ENCODE results near the gene HRH3.
A peak's percentile ranks its signal among the peaks of the same experiment; 100 is the strongest.

The HRH3 gene

DNA sequence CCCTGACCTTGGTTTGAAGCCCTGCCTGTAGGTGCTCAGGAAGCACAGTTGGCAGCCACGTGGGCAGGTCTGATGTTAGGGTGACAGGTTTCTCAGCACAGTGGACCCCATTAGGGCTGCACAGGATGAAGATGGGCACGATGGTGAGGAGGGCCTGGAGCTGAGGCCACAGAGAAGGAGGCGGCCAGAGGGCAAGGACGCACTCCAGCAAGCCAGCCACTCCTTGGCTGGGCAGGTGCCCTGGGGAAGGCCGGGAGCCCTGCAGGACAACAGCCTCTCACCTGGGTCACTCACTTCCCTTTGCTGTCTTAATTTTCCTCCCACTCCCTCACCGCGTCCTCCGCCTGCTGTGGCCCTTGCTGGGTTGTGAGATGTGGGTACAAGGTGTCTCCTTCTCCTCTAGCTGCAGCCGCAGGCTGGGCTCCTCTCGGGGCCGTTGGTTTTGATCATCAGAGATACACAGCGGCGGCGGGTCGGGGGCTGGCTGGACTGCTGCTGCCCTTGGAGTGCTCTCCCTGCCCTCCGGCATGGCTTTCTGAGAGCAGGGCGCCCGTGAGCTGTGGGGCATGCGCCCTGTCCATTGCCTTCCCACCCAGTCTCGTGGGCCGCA lies 23.9 kb upstream of the HRH3 start:
- no peak for DNase-seq

DNA sequence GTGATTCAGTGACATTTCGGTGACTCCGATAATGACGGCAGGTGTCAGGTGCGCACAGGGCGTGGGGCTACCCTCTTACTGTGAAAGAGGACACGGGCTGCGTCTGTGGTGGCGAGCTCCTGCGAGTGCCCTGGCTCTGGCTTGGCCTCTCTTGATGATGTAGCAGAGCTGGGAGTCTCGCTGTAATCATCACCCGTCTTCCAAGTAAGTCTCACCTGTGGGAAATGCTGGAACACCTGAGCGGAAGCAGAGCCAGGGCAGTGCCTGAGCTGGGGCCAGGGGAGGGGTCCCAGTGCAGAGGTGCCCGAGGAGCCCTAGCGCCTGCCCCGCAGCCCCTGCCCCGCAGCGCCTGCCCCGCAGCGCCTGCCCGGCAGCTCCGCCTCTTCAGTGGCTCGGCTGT lies 23.0 kb upstream of the HRH3 start:
- DNase-seq: no peak

GRCh38 chr20:62242176-62242575 lies 22.1 kb upstream of the HRH3 start:
- DNase-seq: no peak

- DNase-seq: no peak
Measured at GRCh38 chr20:62241506-62241905, 21.4 kb upstream of the HRH3 start.

DNA sequence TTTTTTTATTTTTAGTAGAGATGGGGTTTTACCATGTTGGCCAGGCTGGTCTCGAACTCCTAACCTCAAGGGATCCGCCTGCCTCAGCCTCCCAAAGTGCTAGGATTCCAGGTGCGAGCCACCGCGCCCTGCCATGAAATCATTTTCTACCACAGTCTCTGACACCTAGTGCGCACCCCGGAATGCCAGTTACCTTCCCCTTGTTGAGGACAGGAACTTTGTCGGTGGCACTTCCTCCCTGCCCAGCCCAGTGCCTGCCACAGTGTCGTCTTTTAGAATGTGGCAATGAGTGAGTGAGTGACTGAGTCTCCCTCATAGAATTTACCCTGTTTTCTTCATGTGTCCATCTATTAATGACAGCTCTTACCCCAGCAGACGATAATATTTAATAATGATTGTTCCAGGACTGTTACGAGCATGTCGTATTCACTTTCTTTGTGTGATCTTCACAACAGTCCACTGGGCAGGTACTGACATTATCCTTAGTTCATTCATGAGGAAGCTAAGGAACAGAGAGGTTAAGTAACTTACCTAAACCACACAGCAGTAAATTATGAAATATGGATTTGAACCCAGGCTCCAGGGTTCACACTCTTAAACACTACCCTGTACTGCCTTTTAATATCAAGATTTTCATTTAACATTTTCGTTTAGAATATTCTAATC lies 20.1 kb upstream of the HRH3 start:
- DNase-seq: no peak

DNA sequence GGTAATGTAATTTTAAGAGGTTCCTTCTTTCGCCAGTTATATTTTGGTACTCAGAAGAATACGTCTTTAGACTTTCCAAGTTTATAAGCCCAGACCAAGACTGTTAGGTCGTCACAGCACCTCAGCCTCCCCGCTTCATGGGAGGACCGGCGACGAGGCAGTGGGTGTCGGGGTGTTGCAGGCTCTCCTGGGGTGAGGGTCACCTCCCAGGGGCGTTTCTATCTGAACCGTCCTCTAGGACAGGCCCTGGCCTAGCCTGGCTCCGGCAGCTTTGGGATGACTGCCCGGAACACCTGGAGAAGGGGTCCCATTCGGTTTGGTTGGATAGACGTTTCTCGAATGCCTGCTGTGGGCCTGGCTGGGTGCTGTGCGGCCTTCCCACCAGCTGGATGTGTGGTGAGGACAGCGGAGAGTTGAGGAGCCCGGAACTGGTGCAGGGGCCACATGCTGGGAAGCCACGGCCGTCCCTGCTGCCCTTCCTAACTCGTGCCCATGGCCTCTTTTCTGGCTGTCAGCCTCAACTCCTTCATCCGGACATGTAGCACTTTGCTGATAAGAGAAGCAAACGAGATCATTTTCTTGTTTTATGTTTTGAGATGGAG lies 19.3 kb upstream of the HRH3 start:
- no peak for DNase-seq

- no peak for DNase-seq
Measured at GRCh38 chr20:62238569-62239277, 18.6 kb upstream of the HRH3 start.

DNA sequence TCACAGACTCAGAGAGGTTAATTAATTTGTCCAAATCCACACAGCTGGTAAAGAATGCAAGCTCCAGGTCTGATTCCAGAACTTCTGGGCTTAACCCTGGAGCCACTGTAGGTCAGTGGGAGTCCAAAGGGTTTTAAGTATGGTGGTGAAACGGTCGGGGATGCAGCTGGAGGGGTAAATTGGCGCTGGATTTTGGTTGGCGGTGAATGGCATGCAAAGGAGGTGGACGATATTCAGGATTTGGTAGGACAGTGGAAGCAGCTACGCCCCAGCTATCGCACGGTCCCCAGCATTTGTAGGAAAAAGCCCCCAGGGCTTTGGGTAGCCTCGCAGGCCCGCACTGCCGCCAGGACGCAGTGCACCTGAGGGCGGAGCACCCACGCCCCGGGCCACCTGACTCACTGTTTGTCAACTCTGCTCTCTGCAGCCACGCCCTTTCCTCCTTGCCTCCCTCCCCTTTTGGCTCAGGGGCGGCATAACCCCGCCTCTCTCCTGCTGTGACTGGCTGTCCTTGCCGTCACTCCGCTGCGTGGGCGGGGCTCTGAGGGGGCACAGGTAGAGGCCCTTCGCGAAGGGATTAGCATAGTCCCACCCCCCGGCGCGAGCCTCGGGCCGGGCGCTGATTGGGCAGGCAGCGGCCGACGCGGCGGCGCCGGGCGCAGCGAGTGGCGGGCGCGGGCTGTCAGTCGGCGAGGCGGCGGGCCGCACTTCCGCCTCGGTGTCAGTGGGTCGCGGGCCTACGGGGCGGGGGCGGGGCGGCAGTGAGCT lies 17.9 kb upstream of the HRH3 start, which contains the start of gene OSBPL2:
TSS of gene OSBPL2 (plus strand) at position 721 of the 768 bp plus-strand sequence. CDS start 17,664 bp downstream, outside the sequence.
- DNase-seq: peak; percentile 100

GRCh38 chr20:62237514-62237800 lies 17.4 kb upstream of the HRH3 start:
- no peak for DNase-seq

- DNase-seq: no peak
Measured at GRCh38 chr20:62236766-62237513, 16.9 kb upstream of the HRH3 start.

- no peak for DNase-seq
Measured at GRCh38 chr20:62236200-62236599, 16.1 kb upstream of the HRH3 start.

- no peak for DNase-seq
Measured at GRCh38 chr20:62235777-62236157, 15.7 kb upstream of the HRH3 start.

DNA sequence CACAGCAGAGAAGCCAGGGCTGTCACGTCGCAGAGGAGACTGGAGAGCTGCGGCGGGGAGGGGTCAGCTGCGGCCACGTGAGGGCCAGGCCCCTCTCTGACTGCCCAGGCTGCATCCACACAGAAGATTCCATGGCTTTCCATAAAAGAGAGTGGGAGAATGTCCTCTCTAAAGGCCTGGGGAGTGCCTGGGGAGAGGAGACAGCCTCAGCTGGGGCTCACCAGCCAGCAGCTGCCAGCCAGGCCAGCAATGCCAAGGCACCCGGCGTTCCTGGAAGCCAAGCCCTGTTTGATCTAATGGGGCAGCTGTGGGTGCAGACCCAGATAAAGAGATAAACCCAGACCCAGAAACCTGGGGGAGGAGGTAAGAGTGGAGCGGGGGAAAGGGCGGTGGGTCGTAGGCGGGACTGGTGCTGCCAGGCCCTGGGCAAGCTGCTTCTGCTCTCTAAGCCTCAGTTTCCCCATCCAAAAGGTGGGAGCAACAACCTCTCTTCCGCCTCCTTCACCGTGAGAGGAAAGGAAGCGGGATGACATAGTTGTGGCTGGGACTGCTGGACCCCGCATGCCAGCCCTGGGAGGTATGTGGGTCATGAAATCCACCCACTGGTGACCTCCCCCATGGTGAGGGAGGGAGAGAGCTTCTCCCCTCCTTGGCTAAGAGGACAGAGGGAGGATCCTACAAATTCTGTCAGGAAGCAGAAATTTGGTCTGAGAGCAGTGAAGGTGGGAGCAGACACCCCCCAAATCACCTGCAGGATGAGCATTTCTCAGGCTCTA lies 15.1 kb upstream of the HRH3 start:
- DNase-seq: no peak

- no peak for DNase-seq
Measured at GRCh38 chr20:62234339-62234738, 14.3 kb upstream of the HRH3 start.

DNA sequence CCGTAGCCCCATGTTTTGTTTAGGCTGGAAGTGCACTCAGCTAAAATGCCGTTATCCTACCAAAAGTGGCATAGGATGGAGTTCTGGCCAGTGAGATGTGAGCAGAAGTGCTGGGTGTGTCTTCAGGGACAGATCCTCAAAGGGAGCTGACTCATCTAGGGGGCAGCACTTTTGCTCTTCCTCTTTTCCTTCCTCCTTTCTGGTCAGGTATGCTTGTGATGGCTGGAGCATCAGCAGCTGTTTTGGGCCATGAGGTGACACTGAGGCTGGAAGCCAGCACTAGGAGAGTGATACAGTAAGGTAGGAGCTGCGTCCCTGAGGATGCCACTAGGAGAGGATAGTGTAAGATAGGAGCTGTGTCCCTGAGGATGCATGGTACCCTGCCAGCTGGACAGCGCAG lies 13.6 kb upstream of the HRH3 start:
- no peak for DNase-seq

- DNase-seq: no peak
Measured at GRCh38 chr20:62232770-62233645, 12.9 kb upstream of the HRH3 start.

DNA sequence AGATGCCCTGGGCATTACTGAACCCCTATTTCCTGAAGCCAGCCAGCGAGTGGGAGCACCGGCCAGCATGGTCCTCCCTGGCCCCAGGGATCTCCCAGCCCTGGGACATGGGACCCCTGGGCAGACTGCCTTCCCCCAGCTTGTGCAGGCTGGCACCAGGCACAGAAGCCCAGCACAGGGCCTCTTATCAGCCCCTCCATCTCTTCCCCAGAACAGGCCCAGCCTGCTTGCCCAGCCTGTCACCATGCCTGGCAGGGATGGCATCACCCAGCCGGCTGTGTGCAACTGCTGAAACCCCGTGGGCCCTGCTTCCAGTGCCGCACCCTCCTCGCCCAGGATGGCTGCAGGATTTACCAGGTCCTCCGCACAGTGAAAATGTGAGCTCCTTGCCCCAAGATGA lies 12.1 kb upstream of the HRH3 start:
- no peak for DNase-seq

- no peak for DNase-seq
Measured at GRCh38 chr20:62231292-62231691, 11.2 kb upstream of the HRH3 start.

GRCh38 chr20:62230696-62231095 lies 10.6 kb upstream of the HRH3 start:
- DNase-seq: no peak

- DNase-seq: no peak
Measured at GRCh38 chr20:62230276-62230675, 10.2 kb upstream of the HRH3 start.

- no peak for DNase-seq
Measured at GRCh38 chr20:62229667-62230066, 9.6 kb upstream of the HRH3 start.

Data from CD4-positive, alpha-beta T cell treated with Interleukin-17A for 1 hour (primary cell).